Cardiac septum (tissue), 1 donor: ENCODE measurements around the gene INPPL1. TPM values are rescaled to one million over a fixed set of nuclear protein-coding genes. Genes with fewer than 3 reads are reported as not detected.
"Not testable (repeated sequence)": the region's sequence is repeated elsewhere in the genome, so short reads cannot be mapped to it uniquely, and the experiment has no call there.

Experiments
- DNase-seq: peaks from one replicate; pipeline ENCODE4 v3.0.0-alpha.2; 2020; ENCODE audit warnings: low spot score
- intact Hi-C: fragments of 100-400 bp; cut with DNase I; formaldehyde crosslinking; loops from one replicate; pipeline ENCODE4 v1.14.0; 2022
- long read RNA-seq: library from polyadenylated mRNA; unstranded; transcript quantifications from one replicate; pipeline ENCODE4 v2.0.0, GENCODE V29; 2021
- total RNA-seq: library from RNA; stranded (reverse); fragmentation: NEBNext Ultra II Directional; extraction: Animal tissue kit (Norgen Biotek cat#: 25700); gene quantifications from one replicate; pipeline ENCODE4 v1.2.1, GENCODE V29; 2021
- donor health status: DM: no; HTN: no; CAD: no.

Gene INPPL1
- 132 TPM for total RNA-seq
- long read RNA-seq, full-length matches to known transcripts: 3 of 90 reads
- long read RNA-seq, partial matches to known transcripts: 63 of 90 reads
- long read RNA-seq, other reads (novel, unspliced or antisense): 24 of 90 reads

DNA sequence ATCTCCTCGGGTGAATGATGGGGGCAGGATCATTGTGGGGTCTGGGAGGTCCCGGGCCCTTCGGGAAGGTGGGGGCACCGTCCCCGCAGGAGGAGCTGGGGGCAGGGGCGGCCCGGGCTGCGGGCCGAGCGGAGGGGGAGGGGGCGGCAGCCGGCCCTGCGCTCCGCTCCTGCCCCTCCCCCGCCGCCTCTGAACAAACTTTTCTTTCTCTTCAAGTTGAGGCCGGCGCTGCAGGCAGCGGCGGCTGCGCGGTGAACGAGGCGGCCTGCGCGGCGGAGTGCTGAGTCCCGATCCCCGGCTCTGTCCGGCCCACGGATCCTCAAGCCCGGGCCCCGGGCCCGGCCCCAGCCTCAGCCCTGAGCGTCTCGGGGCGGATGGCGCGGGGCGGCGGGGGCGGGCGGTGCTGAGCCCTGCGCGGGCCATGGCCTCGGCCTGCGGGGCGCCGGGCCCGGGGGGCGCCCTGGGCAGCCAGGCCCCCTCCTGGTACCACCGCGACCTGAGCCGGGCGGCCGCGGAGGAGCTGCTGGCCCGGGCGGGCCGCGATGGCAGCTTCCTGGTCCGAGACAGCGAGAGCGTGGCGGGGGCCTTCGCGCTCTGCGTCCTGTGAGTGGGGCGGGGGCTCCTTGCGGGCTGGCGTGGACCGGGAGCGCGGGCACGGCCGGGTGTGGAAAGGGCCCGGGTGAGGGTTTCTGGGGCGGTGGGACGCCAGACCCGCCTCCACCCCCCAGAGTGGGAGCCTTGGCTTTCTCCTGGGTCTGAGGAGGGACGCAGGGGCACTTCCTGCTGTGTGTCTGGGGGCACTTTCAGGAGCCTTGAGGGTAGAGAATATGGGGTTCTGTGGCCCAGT, at the start of gene INPPL1:
TSS of gene INPPL1 (plus strand) at position 204 of the 847 bp plus-strand sequence. CDS start at position 422, 218 bp downstream.
- DNase-seq: no peak
- intact Hi-C loops: loop anchor here (1.0 to 10.0 kb wide), 3 partner anchors 15 to 590 kb away; partner anchors contain the start of gene ATG16L2

- no peak for DNase-seq
These were observed 46.9 kb upstream of the INPPL1 start for GRCh38 chr11:72177656-72178055.

DNA sequence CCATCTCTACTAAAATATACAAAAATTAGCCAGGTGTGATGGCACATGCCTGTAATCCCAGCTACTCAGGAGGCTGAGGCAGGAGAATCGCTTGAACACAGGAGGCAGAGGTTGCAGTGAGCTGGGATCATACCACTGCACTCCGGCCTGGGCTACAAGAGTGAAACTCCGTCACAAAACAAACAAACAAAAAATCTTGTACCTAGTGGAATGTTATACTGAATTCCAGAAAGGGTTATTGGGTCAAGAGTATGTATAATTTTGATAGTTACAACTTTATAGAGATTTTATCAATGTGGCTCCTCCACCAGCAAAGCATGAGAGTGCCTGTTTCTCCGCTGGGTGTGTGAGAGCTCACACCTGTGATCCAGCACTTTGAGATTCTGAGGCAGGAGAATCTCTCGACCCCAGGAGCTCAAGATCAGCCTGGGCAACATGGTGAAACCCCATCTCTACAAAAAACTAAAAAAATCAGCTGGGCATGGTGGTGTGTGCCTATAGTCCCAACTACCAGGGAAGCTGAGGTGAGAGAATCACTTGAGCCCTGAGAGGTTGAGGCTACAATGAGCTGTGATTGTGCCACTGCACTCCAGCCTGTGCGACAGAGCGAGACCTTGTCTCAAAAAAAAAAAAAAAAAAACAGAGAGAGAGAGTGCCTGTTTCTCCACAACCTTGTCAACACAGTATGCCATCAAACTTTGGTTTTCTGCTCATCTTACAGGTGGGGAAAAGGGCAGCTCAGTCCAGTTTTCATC, 45.3 kb upstream of the INPPL1 start:
- intact Hi-C loops: no loop called here
- DNase-seq: no peak

More at GRCh38 chr11:72177656-72178055, 46.9 kb upstream of the INPPL1 start:
- intact Hi-C loops: no loop called here

DNA sequence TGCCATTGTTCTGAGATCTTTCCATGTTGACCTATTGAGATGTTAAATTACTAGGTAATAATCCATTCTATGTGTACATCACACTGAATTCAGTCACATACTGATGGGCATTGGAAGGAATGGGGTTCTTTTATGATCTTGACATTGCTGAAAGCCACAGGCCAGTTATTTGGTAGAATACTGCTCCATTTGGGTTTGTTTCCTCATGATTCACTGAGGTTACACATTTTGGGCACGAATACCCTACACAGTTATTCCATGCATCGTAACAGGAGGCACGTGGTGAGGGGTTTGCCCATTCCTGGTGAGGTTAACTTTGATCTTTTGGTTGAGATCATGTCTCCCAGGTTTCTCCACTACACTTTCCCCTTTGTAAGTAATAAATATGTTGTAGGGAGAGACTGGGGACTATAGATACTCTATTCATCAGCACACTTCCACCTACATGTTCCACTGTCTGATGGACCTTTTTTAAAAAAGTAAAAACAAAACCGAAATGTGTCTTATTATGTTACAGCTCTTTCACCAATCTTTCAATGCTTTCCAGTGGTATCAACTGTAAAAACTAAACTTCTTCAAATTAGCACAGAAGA, 44.7 kb upstream of the INPPL1 start:
- intact Hi-C loops: no loop called here
- DNase-seq: no peak

GRCh38 chr11:72180892-72181552, 43.5 kb upstream of the INPPL1 start:
- intact Hi-C loops, DNase-seq: not testable (repeated sequence)

- intact Hi-C loops, DNase-seq: not testable (repeated sequence)
These were observed 43.0 kb upstream of the INPPL1 start for GRCh38 chr11:72181553-72181958.

- no peak for DNase-seq
- intact Hi-C loops: no loop called here
These were observed 36.3 kb upstream of the INPPL1 start for GRCh38 chr11:72188267-72188666.

- DNase-seq: no peak
- intact Hi-C loops: no loop called here
These were observed 34.9 kb upstream of the INPPL1 start for GRCh38 chr11:72189455-72190250.

GRCh38 chr11:72190631-72191071, 33.9 kb upstream of the INPPL1 start:
- intact Hi-C loops: no loop called here
- DNase-seq: no peak

DNA sequence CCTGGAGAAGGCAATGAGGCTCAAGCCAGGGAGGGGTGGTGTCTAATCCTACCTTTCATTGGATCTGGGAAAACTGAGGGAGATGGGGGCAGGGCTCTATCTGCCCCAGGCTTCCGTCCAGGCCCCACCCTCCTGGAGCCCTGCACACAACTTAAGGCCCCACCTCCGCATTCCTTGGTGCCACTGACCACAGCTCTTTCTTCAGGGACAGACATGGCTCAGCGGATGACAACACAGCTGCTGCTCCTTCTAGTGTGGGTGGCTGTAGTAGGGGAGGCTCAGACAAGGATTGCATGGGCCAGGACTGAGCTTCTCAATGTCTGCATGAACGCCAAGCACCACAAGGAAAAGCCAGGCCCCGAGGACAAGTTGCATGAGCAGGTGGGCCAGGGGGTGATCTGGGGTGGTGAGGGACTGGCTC, 32.6 kb upstream of the INPPL1 start, which contains the start of gene FOLR1:
TSS of gene FOLR1 (plus strand) at position 180 of the 421 bp plus-strand sequence. CDS start at position 214, 34 bp downstream.
- DNase-seq: no peak
- intact Hi-C loops: no loop called here

GRCh38 chr11:72195518-72196270, 28.9 kb upstream of the INPPL1 start:
- intact Hi-C loops: no loop called here
- no peak for DNase-seq

GRCh38 chr11:72201445-72201844, 23.1 kb upstream of the INPPL1 start:
- intact Hi-C loops, DNase-seq: not testable (repeated sequence)

- intact Hi-C loops: no loop called here
These were observed 22.0 kb upstream of the INPPL1 start for GRCh38 chr11:72202571-72202970.

GRCh38 chr11:72203163-72203562, 21.4 kb upstream of the INPPL1 start:
- no peak for DNase-seq
- intact Hi-C loops: no loop called here

More at GRCh38 chr11:72202571-72202970, 22.0 kb upstream of the INPPL1 start:
- no peak for DNase-seq

DNA sequence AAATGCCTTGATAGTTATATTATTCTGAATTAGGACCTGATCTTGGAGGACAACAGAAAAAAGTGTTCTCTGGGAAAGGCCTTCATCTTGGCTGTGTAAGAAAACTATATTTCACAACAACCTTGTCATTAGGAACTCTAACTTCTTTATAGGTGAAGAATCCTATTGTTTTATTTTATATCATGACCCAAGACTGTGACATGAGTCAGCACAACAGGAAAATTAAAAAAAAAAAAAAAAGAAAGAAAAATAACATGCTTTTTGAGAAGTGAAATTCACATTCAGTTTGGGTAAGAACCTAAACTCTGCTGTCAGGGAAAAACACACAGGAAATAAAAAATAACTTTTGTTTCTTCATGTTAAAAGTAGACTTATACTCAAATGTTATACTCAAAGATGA, 19.7 kb upstream of the INPPL1 start:
- intact Hi-C loops: no loop called here
- DNase-seq: no peak

DNA sequence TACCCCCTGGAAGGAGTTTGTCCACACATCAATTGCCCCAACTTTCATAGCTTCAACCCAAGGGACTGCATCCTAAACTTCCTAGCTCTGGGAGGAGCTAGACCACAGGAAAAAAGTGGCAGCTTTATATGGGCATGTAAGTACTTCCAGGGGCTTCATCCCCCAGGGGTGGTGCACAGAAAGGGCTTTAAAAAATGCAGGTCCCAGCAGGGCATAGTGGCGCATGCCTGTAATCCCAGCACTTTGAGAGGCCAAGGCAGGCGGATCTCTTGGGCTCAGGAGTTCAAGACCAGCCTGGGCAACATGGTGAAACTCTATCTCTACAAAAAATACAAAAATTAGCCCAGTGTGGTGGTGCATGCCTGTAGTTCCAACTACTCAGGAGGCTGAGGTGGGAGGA, 17.8 kb upstream of the INPPL1 start:
- DNase-seq, intact Hi-C loops: not testable (repeated sequence)

- no peak for DNase-seq
These were observed 16.3 kb upstream of the INPPL1 start for GRCh38 chr11:72208281-72208680.

GRCh38 chr11:72209101-72209500, 15.5 kb upstream of the INPPL1 start:
- intact Hi-C loops: no loop called here
- no peak for DNase-seq

More at GRCh38 chr11:72208281-72208680, 16.3 kb upstream of the INPPL1 start:
- intact Hi-C loops: no loop called here
